SKM-1 treated with dmso at 0.1 percent for 144 hours (cell line): ENCODE data around the gene ERF.
A peak's percentile ranks its signal among the peaks of the same experiment; 100 is the strongest.

Experiments
- DNase-seq: peaks from one replicate; lab custom pipeline; 2025; ENCODE audit not compliant: unreplicated experiment; lab: John Stamatoyannopoulos, UW

The ERF gene

GRCh38 chr19:42242512-42243409, 12.2 kb downstream of the ERF start, which contains the start of gene GSK3A:
TSS of gene GSK3A (minus strand) at chr19:42242602. CDS start at chr19:42242465, 137 bp downstream.
- peak; percentile 91 for DNase-seq

- no peak for DNase-seq
Measured at GRCh38 chr19:42242069-42242511, 12.8 kb downstream of the ERF start.

- DNase-seq = no peak
Measured at GRCh38 chr19:42241279-42241678, 13.6 kb downstream of the ERF start.

- DNase-seq = no peak
Measured at GRCh38 chr19:42239544-42240220, 15.2 kb downstream of the ERF start.

- DNase-seq = no peak
Measured at GRCh38 chr19:42235181-42235580, 19.7 kb downstream of the ERF start.

- no peak for DNase-seq
Measured at GRCh38 chr19:42234364-42234763, 20.6 kb downstream of the ERF start.

GRCh38 chr19:42233678-42234292, 21.1 kb downstream of the ERF start:
- no peak for DNase-seq

- no peak for DNase-seq
Measured at GRCh38 chr19:42233106-42233505, 21.8 kb downstream of the ERF start.

GRCh38 chr19:42232435-42232834, 22.5 kb downstream of the ERF start:
- no peak for DNase-seq

- DNase-seq = no peak
Measured at GRCh38 chr19:42230571-42230970, 24.4 kb downstream of the ERF start.

- DNase-seq = no peak
Measured at GRCh38 chr19:42229855-42230351, 25.0 kb downstream of the ERF start.

GRCh38 chr19:42229301-42229854, 25.6 kb downstream of the ERF start:
- no peak for DNase-seq

- DNase-seq = no peak
Measured at GRCh38 chr19:42228641-42229040, 26.3 kb downstream of the ERF start.

GRCh38 chr19:42226886-42227285, 28.0 kb downstream of the ERF start:
- DNase-seq = no peak

GRCh38 chr19:42225718-42226292, 29.1 kb downstream of the ERF start:
- no peak for DNase-seq

GRCh38 chr19:42224940-42225717, 29.8 kb downstream of the ERF start:
- no peak for DNase-seq

- no peak for DNase-seq
Measured at GRCh38 chr19:42220751-42221097, 34.2 kb downstream of the ERF start.

- peak; percentile 66 for DNase-seq
Measured at GRCh38 chr19:42219812-42220750, 34.8 kb downstream of the ERF start, which contains the start of gene ZNF526. TSS of gene ZNF526 (plus strand) at chr19:42220312. CDS start at chr19:42224404, 4,092 bp downstream.
